GM15510 (cell line): ENCODE data around the gene B3GNT7.

Experiments used
- POLR2A ChIP-seq: IDR thresholded peaks from 3 replicates; pipeline ENCODE4 v1.6.1; 2011; ENCODE audit warnings: borderline replicate concordance; ENCODE audit not compliant: insufficient read length; ENCODE audit errors: extremely low read depth

B3GNT7 gene, protein sequence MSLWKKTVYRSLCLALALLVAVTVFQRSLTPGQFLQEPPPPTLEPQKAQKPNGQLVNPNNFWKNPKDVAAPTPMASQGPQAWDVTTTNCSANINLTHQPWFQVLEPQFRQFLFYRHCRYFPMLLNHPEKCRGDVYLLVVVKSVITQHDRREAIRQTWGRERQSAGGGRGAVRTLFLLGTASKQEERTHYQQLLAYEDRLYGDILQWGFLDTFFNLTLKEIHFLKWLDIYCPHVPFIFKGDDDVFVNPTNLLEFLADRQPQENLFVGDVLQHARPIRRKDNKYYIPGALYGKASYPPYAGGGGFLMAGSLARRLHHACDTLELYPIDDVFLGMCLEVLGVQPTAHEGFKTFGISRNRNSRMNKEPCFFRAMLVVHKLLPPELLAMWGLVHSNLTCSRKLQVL

DNA sequence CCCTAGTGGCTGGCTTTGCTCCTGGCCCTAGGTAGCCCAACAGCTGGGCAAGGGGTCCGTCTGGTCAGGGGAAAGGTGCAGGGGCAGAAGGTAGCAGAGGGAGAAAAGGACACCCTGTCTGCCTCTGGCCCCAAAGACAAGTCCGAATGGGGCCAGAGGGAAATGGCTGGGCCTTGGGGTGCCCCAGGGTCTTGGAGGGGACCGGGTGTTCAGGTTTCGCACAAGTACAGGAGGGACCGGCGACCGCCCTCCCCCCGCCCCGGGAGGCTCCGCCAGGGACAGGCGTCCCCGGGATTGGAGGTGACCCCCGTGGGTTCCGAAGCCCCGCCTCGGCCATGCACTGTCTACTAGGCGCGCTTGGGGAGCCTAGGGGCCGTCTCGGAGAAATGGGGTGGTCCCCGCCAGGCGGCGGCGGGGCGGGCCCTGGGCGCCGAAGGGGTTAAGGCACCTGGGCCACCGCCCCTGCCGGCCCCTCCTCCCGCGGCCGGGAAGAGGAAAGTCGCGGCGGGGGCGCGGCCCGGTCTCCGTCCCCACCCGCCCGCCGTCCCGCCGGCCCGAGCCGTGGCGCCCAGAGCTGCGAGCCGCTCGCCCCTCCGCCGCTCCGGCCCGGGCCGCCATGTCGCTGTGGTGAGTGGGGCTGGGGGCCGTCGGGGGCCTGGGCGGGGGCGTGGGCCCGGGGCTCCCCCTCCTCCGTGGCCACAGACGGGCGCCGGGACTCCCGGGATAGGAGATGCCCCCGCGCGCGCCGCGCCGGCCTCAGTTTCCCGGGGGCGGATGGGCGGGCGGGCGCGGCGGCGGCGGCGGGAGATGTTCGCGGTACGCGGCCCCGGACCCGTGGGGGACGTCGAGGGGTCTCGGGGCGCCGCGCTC lies at the start of gene B3GNT7:
B3GNT7 (plus strand) TSS at position 523 of the 870 bp plus-strand sequence; CDS start at position 617, 94 bp downstream.
- no peak for TF ChIP-seq POLR2A

DNA sequence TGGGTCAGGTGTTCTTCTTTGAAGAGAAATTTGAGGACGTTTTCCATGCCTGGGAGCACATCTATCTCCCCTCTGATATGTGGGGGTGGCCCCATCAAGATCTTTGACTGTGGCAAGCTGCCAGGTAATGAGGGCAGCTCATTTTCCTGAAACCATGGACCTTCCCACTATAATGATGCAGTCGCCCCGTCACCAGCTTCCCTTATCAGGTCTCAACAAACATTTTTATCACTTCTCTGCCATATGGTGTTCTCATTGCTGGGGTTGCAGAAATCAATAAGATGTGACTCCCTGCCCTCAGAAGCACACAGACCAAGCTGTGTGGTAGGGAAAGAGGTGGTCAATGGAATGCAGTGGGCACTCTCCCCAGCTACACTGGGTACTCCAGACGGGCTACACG lies 48.4 kb upstream of the B3GNT7 start:
- no peak for TF ChIP-seq POLR2A

DNA sequence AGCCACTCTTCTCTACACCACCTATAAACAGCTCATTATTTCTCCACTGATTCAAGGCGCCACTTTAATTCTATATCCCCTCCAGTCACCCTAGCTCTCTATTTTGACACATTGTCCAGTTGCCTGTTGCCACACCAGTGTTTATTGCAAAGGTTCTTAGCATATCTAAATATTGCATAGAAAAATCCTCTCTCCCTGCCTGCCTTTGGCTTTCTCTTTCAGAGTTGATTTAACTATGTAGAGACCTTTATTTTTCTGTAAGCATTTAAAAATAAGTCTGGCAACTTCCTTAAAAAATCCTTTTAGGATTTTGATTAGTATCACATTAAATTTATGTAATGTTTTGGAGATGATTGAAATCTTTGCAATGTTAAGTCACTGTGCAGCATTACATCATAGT lies 47.9 kb upstream of the B3GNT7 start:
- TF ChIP-seq POLR2A, result no peak

DNA sequence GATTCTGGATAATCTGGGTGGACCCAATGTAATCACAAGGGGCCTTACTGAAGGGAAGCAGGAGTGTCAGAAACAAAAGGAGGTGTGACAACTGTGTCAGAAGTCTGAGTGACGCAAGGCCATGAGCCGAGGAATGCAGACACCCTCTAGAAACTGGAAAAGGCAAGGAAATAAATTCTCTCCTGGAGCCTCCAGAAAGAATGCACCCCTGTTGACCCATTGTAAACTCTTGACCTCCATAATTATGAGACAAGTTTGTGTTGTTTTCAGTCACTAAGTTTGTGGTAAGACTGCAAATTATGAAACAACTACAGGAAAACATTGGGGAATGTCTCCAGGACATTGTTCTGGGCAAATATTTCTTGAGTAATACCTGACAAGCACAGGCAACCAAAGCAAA lies 47.3 kb upstream of the B3GNT7 start:
- TF ChIP-seq POLR2A, result no peak

DNA sequence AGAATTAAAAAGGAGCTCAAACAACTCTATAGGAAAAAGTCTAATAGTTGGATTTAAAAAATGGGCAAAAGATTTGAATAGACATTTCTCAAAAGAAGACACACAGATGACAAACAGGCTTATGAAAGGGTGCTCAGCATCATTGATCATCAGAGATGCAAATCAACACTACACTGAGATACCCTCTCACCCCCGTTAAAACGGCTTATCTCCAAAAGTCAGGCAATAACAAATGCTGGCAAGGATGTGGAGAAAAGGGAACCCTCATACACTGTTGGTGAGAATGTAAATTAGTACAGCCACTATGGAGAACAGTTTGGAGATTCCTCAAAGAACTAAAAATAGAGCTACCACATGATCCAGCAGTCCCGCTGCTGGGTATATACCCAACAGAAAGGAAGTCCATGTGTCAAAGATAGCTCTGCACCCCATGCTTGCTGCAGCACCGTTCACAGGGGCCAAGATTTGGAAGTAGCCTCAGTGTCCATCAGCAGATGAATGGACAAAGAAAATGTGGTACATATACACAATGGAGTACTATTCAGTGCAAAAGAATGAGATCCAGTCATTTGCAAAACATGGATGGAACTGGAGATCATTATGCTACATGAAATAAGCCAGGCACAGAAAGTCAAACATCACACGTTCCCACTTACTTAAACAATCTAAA lies 46.7 kb upstream of the B3GNT7 start:
- no peak for TF ChIP-seq POLR2A

DNA sequence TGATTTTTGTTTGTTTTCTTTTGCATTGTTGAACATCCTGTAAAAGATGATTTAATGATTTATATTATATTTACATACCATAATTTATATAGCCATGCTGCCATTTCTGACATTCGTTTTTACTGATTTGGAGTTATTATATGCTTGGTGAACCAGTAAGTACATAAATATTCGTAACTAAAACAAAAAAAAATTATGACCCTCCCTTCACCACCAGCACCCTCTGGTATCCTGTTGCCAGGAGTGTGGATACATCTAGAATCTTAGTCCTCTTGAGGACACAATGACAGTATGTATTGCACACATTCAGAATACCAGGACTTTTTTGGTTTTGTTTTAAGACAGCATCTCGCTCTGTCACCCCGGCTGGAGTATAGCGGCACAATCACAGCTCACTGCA lies 43.9 kb upstream of the B3GNT7 start:
- no peak for TF ChIP-seq POLR2A

DNA sequence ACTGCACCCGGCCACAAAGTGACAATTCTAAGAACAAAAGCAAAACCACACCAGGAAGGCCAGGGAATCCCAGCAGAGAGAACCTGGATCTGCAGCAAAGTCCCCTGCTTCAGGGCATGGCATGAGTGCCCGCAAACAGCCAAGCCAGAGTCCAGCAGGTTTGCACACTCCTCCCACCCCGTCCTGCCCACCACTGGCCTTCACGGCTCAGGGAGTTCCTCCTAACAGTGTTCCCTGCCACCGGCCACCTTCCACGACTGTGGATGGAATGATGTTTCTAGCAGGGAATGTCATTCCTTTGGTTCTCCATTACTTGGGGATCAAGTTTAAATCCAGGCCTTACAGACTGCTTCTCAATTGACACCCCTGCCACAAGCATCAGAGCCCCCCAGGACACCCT lies 42.0 kb upstream of the B3GNT7 start:
- TF ChIP-seq POLR2A, result no peak

DNA sequence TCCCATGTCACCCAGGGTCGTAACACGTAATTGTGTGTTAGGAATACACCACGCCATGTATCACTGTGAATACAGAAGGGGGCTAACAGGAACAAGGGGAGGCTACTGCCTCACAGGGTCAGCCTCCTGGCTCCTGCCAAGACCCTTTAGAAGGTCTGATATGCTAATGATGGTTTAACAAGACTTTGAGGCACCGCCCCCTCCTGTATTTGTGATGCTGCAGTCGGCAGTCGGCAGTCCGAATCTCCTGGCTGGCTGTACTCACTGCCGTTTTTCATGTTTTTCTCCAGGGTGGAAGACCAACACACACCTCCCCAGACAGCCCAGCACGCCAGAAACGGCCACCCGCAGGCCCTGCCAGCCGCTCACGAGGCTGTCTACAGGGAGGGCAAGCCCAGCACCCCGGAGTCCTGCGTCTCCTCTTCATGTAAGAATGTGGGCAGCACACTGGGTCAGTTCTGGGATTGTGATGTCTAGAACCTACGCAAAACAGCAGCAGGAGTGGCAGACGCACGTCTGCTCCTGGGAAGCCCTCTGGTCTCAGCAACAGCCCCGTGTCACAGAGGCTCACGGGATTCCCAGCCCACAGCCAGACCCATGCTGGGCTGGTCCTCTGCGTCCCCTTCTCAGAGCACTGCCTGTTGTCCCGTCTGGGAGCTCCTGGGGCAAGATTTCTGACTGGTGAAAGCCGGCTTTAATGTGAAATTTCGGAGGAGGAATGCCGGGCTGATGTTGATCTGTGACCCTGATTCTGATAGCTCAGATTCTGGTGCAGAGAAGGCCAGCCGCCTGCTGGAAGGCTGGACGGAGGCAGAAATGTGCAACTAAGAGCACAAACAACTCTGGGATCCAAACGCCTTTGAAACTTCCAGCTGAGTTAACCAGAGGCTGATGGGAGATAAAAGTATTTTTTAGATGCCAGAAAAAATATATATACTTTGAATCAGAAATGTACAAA lies 39.7 kb upstream of the B3GNT7 start:
- TF ChIP-seq POLR2A, result no peak

DNA sequence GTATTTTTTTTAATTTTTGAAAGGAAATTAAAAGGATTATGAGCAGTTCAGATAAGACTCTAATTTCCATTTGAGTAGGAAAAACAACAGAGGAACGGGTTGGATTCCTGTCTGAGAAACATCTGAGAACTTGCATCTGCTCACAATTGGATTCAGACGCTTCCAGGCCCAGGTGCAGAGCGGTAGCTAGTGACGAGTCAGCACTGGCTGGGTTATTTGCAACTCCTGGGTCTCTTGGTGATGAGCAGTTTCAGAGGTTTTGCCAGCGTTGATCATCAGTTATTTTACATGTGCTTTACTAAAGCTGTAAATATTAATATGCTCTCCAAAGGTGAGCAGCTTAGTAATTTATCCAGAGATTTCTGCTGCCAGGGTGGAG lies 39.1 kb upstream of the B3GNT7 start:
- TF ChIP-seq POLR2A, result no peak

DNA sequence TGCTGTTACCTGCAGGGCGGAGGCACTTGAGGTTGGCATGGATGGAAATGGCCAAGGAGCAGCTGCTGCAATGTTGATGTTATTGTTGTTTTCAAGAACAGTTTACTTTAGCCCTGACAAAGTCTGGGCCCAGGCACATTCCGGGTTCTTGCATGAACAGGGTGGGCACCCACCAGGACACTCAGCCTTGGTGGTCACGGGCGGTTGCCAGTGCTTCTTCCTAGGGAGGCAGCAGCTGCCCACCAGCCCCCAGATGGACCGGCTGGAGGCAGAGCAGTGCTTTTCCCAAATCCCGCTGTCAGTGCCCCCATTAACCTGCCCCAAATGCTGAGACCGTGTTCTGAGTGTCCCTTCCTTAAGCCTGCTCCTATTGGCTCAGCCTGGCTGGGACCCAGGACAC lies 38.5 kb upstream of the B3GNT7 start:
- TF ChIP-seq POLR2A, result no peak

DNA sequence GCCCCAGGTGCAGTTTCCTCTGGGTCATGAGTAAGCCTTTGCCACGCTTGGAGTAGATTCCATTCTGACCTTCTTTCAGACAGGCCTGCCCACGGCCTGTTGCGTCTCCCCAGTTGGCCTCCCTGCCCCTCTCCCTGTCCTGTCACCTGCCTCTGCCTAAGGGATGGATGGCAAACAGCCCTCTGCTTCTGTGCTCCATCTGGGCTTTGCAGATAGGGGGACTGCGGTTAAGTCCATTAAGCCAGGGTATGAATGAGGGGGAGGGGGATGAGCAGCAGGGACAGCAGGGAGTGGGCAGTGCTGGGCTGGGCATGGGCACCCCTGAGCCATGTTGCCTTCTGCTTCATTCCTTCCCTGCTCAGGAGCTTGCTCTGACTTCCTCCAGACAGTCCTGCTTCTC lies 37.6 kb upstream of the B3GNT7 start:
- no peak for TF ChIP-seq POLR2A

DNA sequence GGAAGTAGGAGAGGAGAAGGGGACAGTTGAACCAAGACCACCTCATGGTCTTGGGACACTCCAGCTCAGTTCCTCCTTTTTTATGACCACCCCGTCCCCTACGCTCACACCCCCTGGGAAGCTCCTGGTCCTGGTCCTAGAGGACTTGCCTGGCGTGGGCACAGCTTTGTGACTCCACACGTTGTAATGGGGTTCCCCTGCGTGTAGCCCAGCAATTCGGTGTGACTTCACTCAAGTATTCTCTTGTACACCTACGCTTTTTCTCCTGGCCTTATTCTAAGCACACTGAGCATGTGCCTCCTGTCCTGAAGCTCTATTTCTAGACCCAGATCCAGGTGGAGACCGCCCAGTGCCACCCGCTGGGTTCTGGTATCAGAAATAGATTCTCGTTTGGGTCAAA lies 36.1 kb upstream of the B3GNT7 start:
- no peak for TF ChIP-seq POLR2A

DNA sequence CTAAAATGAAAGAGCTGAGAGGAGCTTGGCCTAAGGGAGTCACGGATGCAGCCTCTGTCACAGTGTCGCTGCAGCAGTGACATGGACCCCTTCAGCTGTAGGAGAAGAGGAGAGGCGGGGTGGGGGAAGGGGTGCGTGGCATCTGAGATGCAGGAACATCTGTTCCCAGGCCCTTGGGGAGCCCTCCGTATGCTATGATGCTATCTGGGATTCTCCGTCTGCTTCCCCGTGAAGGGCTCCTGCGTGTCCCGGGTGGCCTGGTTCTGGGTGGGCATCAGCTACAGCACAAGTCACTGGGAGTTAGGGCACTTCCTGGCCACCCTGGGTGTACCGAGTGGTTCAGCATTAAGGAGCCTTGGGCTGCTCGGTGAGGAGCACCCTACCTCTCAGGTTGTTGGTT lies 35.6 kb upstream of the B3GNT7 start:
- no peak for TF ChIP-seq POLR2A

DNA sequence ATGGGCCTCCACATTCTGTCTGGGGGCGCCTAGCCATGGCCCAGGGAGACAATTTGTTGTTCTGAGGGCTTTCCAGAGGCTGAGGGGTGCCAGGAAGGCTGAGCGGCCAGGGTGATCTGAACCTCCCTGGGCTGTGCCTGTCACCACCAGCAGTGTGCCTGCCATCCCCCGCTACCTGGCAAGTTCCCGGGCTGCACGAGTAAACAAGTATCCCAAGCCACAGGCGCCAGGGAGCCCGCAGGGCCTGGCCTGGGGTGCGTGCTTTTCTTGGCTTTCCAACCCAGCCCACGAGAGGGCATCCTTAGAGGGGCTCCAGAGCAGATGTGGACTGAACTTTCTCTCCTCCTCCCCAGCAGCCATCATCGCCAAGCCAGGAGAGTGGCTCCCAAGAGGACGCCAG lies 35.1 kb upstream of the B3GNT7 start:
- TF ChIP-seq POLR2A, result no peak
